ENCODE measurements around the gene IQGAP2. TPM values are rescaled to one million over a fixed set of nuclear protein-coding genes. Genes with fewer than 3 reads are reported as not detected.
A peak's percentile ranks its signal among the peaks of the same experiment; 100 is the strongest.

Gene IQGAP2
- total RNA-seq, 4 donors from 2014 or later = 3.5 to 18.5 (median 13.7) TPM

DNA sequence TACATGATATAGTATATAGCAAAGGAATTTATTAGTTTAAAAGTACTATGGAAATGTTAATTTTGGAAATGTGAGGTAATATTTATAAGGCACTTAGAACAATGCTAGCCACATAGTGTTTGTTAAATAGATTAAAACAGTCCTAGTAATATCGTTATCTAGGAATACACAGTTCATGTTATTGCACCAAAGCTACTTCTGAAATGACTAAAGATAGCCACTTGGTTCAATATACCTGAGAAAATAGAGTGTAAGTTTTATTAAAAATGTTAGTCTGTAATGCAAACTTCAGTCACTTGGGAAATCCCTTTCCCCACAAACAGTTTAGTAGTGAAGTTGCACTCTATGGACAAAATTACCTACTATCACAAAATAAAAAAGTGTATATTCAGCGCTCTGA is 297.5 kb downstream of the IQGAP2 start:
- DNase-seq (ENCODE audit: low spot score in 2 of 2) = no peak
- no peak overlapping the region for H3K4me3 ChIP-seq (ENCODE audit: low read depth, poor library complexity, severe bottlenecking)
- WGBS, 2 donors = 92 to 99% methylated on average over 2 of the region's 2 CpGs
- intact Hi-C loops (cut with DNase I; ENCODE audit: low total_unique reads) = no loop called here
- TF ChIP-seq, protein P1, sequence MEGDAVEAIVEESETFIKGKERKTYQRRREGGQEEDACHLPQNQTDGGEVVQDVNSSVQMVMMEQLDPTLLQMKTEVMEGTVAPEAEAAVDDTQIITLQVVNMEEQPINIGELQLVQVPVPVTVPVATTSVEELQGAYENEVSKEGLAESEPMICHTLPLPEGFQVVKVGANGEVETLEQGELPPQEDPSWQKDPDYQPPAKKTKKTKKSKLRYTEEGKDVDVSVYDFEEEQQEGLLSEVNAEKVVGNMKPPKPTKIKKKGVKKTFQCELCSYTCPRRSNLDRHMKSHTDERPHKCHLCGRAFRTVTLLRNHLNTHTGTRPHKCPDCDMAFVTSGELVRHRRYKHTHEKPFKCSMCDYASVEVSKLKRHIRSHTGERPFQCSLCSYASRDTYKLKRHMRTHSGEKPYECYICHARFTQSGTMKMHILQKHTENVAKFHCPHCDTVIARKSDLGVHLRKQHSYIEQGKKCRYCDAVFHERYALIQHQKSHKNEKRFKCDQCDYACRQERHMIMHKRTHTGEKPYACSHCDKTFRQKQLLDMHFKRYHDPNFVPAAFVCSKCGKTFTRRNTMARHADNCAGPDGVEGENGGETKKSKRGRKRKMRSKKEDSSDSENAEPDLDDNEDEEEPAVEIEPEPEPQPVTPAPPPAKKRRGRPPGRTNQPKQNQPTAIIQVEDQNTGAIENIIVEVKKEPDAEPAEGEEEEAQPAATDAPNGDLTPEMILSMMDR (IDR thresholded peaks at IDR 0.05) = no peak

DNA sequence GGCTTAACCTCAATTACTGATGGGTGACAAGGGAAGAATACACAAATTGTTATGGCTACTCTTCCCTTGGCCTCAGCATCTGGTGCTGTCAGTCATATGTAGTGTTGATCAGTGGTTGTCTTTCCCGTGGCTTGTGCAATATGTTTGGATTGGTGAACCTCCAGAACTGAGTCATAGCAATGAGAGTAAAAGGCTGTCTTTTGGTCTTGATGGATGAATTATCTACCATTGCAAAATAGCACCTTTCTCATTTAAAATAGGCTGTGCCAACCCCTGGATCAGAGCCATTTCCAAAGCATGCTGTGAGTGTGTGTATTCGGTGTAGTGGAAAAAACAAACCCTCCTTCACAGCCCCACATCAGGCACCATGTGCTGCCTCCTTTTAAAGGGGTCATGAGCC is 298.2 kb downstream of the IQGAP2 start:
- WGBS, 2 donors = 31 to 35% methylated on average over 2 of the region's 2 CpGs

DNA sequence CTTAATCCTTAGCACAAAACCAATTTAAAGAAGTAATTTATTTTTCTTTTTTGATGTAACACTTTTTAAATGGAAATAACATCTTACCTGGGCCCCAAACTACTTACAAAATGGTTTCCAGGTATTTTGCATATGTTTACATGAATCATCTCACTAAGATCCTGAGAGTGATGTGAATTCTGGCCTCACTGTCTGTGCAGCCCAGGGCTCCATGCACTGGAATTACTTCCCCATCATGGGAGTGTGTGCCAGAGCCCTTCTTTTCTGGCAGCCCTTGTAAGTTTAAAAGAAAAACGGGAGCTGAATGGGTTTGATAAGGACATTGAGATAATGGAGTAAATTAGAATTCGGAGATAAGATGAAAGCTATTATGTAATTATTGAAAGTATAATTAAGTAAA is 300.6 kb downstream of the IQGAP2 start:
- TF ChIP-seq POLR2A (IDR thresholded peaks at IDR 0.05) = no peak
- TF ChIP-seq, protein P1 (IDR thresholded peaks at IDR 0.05) = no peak
- no peak for DNase-seq (ENCODE audit: low spot score in 2 of 2)
- no peak overlapping the region for H3K4me3 ChIP-seq (ENCODE audit: low read depth, poor library complexity, severe bottlenecking)
- WGBS, 2 donors = 49 to 54% methylated on average over 2 of the region's 2 CpGs
- intact Hi-C loops (cut with DNase I; ENCODE audit: low total_unique reads) = no loop called here

More for the DNA sequence above, 298.2 kb downstream of the IQGAP2 start:
- intact Hi-C loops (cut with DNase I; ENCODE audit: low total_unique reads) = no loop called here
- no peak overlapping the region for H3K4me3 ChIP-seq (ENCODE audit: low read depth, poor library complexity, severe bottlenecking)
- peak in 1 of 2 donors; percentile 80 for DNase-seq (ENCODE audit: low spot score in 2 of 2)
- TF ChIP-seq, protein P1 (IDR thresholded peaks at IDR 0.05) = no peak
- TF ChIP-seq POLR2A (IDR thresholded peaks at IDR 0.05) = no peak

DNA sequence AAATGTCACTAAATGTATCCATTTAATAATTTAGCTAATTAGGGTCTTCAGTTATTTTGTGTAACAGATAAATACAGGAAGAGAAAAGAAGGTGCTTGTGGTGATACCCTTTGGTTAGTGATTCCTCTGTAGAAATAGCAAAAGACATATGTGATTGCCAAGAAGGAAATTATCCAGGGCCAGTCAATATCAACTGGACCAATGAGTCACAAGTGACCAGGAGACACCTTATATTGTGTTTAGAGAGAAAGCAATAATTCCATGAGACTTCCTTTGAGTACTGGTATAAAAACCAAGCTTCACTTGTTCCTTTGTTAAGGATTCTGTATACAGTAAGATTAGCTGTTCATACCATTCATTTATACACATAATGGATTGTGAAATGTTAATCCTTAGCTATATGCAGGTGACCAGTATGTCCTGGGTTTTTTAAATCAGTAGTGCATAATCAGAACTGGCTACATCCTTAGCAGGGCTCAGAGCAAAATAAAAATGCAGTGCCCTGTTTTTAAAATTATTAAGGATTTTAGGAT is 301.1 kb downstream of the IQGAP2 start:
- no peak for TF ChIP-seq POLR2A (IDR thresholded peaks at IDR 0.05)
- TF ChIP-seq, protein P1 (IDR thresholded peaks at IDR 0.05) = no peak
- intact Hi-C loops (cut with DNase I; ENCODE audit: low total_unique reads) = no loop called here
- no peak for DNase-seq (ENCODE audit: low spot score in 2 of 2)
- no peak overlapping the region for H3K4me3 ChIP-seq (ENCODE audit: low read depth, poor library complexity, severe bottlenecking)

DNA sequence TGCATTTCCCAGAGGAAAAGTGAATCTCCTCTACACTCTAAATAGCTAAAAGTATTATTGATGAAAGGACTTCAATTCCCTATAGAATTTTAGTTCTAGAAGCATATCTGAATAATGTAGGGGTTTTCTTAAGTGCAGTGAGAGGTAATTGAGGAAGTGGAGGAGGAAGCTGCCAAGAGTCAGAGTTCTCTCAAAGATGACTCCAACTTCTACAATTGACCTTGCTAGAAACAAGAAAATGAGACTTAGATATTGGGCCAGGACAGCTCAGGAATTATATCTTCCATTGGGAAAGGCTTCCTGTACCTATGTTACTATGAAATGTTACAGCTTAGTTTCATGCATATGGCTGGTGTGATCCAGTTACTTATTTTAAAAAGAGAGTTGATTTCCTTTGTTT is 302.5 kb downstream of the IQGAP2 start:
- intact Hi-C loops (cut with DNase I; ENCODE audit: low total_unique reads) = no loop called here
- TF ChIP-seq POLR2A (IDR thresholded peaks at IDR 0.05) = no peak
- TF ChIP-seq, protein P1 (IDR thresholded peaks at IDR 0.05) = no peak
- no peak overlapping the region for H3K4me3 ChIP-seq (ENCODE audit: low read depth, poor library complexity, severe bottlenecking)
- DNase-seq (ENCODE audit: low spot score in 2 of 2) = no peak

DNA sequence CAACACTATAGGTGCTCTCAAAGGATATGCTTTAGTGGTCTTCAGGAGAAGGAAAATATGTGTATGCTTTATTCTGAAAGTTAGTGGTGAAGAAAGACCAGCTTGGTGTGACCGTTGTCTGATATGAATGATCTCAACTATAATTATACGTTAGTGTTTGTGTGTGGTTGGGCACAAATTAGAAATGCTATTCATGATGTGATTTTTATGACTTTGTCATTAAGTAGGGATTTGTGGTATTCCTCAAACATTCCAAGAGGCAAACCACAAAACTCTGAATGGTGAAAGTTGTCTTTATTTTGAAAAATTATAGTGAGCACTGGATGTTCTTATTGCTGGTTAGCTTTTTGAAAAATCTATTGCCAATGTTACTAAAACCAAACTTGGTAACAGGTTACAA is 306.7 kb downstream of the IQGAP2 start:
- WGBS, 2 donors = 52 to 58% methylated on average over 2 of the region's 2 CpGs
- TF ChIP-seq POLR2A (IDR thresholded peaks at IDR 0.05) = no peak
- TF ChIP-seq, protein P1 (IDR thresholded peaks at IDR 0.05) = no peak
- H3K4me3 ChIP-seq (ENCODE audit: low read depth, poor library complexity, severe bottlenecking) = no peak overlapping the region
- DNase-seq (ENCODE audit: low spot score in 2 of 2) = no peak
- intact Hi-C loops (cut with DNase I; ENCODE audit: low total_unique reads) = no loop called here
